K562 (cell line): Measurements from ENCODE around the gene TMEM127. TPM values are rescaled to one million over a fixed set of nuclear protein-coding genes. Genes with fewer than 3 reads are reported as not detected.
A peak's percentile ranks its signal among the peaks of the same experiment; 100 is the strongest.

ENCODE experiments used
- ARNT ChIP-seq, 2 experiments: fragments of 450-650 bp; IDR thresholded peaks; 2 replicates each; pipeline ENCODE4 v1.6.1; 2016; ENCODE audit warnings: mild to moderate bottlenecking in 1 of 2
- HLTF ChIP-seq: fragments of 450-650 bp; IDR thresholded peaks from 2 replicates; pipeline ENCODE4 v1.6.1; 2016
- JUN ChIP-seq, 2 experiments: sonication (generic) in 1 of 2; formaldehyde crosslinking in 1 of 2; IDR thresholded peaks; 2 replicates each; pipeline versions ENCODE4 v1.6.1 to v1.8.0; 2012 to 2022; ENCODE audit warnings: borderline replicate concordance in 2 of 2, mild to moderate bottlenecking in 2 of 2, improper control_type of control experiment in 1 of 2, low read depth in 1 of 2, low read length in 1 of 2, missing genetic modification reagents in 1 of 2
- KDM5B ChIP-seq: fragments of 200-600 bp; sonication (generic); IDR thresholded peaks from 2 replicates; pipeline ENCODE4 v1.6.1; 2012; ENCODE audit warnings: low read depth, mild to moderate bottlenecking, moderate library complexity, low read length, control low read depth, inconsistent platforms; ENCODE audit not compliant: insufficient replicate concordance
- MBD2 ChIP-seq: sonication (generic); IDR thresholded peaks from 2 replicates; pipeline ENCODE4 v1.6.1; 2016; ENCODE audit warnings: low read depth, borderline replicate concordance
- RNF2 ChIP-seq: sonication (generic); IDR thresholded peaks from 2 replicates; pipeline ENCODE4 v1.6.1; 2016
- SMARCB1 ChIP-seq: IDR thresholded peaks from 2 replicates; pipeline ENCODE4 v1.6.1; 2011; ENCODE audit warnings: improper control_type of control experiment, low read depth; ENCODE audit not compliant: insufficient read length
- ZNF143 ChIP-seq: sonication (generic); formaldehyde crosslinking; IDR thresholded peaks from 2 replicates; pipeline ENCODE4 v1.9.0; 2022; ENCODE audit warnings: mild to moderate bottlenecking, missing genetic modification reagents
- ZNF224 ChIP-seq: sonication (generic); formaldehyde crosslinking; IDR thresholded peaks from 2 replicates; pipeline ENCODE4 v1.8.0; 2022; ENCODE audit warnings: mild to moderate bottlenecking, missing genetic modification reagents
- ZNF3 ChIP-seq: fragments of 250-450 bp; sonication (Bioruptor Pico); IDR thresholded peaks from 2 replicates; pipeline ENCODE4 v1.5.0; 2021; ENCODE audit warnings: mild to moderate bottlenecking, moderate library complexity
- ZNF668 ChIP-seq: fragments of 250-450 bp; sonication (Bioruptor Pico); IDR thresholded peaks from 2 replicates; pipeline ENCODE4 v1.8.0; 2022; ENCODE audit warnings: mild to moderate bottlenecking, inconsistent platforms
- polyA plus RNA-seq, 8 experiments: library from polyadenylated mRNA; depleted of rRNA in 4 of 8; stranded (reverse) in 5 of 8; unstranded in 3 of 8; fragments of >200 nt; fragmentation: Nextera tagmentation in 2 of 8; fragmentation: Illumina TruSeq in 1 of 8; extraction: Ambion mirVana in 2 of 8; extraction: Trizol in 1 of 8; gene quantifications; 2 replicates each; pipeline versions ENCODE4 v1.2.1 to v1.2.3, GENCODE V29; 2011 to 2014; ENCODE audit warnings: inconsistent platforms in 1 of 8, missing spikeins in 1 of 8
- total RNA-seq, 7 experiments: library from RNA; depleted of rRNA in 6 of 7; stranded (reverse); fragments of >200 nt in 6 of 7; fragmentation: Illumina TruSeq in 2 of 7; extraction: Trizol in 2 of 7; gene quantifications; 2 replicates each; pipeline versions ENCODE4 v1.2.1 to v1.2.3, GENCODE V29; 2011 to 2021; ENCODE audit warnings: low replicate concordance in 1 of 7
- TF ChIP-seq, protein P1 (sequence below): sonication (generic); formaldehyde crosslinking; IDR thresholded peaks from 2 replicates; pipeline ENCODE4 v1.8.0; 2022; ENCODE audit warnings: mild to moderate bottlenecking, missing genetic modification reagents
- TF ChIP-seq, protein P2 (sequence below): IDR thresholded peaks from 2 replicates; pipeline ENCODE4 v1.6.1; 2014; ENCODE audit warnings: antibody characterized with exemption
- TF ChIP-seq, protein P3 (sequence below): fragments of 450-650 bp; formaldehyde crosslinking; IDR thresholded peaks from 2 replicates; pipeline ENCODE4 v1.4.0; 2020; ENCODE audit warnings: mild to moderate bottlenecking, moderate library complexity
- TF ChIP-seq, protein P4 (sequence below), 3 experiments: fragments of 200-800 bp in 1 of 3; fragments of 250-450 bp in 1 of 3; fragments of 450-650 bp in 1 of 3; sonication (Bioruptor Pico) in 1 of 3; sonication (Bioruptor generic) in 1 of 3; formaldehyde crosslinking in 1 of 3; IDR thresholded peaks; 2 replicates each; pipeline versions ENCODE4 v1.6.1 to v1.8.0; 2016 to 2022; ENCODE audit warnings: mild to moderate bottlenecking in 2 of 3, missing genetic modification characterization in 2 of 3, missing compliant biosample characterization in 1 of 3, moderate library complexity in 1 of 3

The TMEM127 gene
- total and polyA plus RNA-seq, 9 of the 15 experiments (the other 6 are each of a cell fraction or from before 2014, with no cell fraction given) = 1.7 to 20.0 (median 9.9) TPM

DNA sequence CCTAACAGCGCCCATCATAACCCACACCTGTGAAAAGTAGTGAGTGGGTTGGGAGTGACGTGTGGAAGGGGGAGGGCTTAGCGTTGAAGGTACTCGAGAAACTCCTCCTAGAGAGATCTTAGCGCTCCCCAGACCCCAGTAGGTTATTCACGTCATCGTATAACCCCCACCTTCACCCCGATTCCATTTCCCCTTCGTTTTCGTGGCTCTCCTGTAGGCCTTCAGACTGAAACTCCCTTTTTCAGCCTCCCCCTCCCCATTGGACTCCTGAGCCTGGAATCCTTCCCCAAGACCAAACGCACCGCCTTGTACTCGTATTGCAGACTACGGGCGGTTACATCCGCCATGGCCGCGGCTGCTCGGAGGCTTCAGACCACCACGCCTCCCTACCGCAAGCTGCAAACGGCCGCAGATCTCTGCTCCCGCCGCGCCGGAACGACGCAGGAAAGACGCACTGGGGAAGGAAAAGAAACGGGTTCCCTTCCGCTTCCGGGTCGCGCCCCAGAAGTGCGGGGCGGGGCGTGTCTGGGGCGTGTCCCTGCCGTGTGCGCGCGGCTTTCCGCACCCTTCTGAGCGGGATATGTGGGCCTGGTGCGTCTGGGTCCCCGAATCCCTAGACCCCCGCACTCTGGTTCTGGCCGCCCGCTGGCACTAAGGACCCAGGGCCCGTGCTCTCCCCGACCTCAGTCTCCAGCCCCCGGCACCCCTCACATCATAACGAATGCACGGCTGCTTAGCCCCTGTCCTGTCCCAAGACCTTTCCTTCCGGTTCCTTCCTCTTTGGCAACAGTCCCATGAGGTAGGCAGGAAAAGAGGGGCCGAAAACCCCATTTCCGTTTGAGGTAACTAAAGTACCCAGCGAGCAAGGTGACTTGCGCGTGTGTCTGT, 39.5 kb upstream of the TMEM127 start, which contains the start of gene SNRNP200 (continued):
- no peak for TF ChIP-seq SMARCB1
- TF ChIP-seq ZNF668 (CRISPR knock-in tag) = no peak
- TF ChIP-seq, protein P1, sequence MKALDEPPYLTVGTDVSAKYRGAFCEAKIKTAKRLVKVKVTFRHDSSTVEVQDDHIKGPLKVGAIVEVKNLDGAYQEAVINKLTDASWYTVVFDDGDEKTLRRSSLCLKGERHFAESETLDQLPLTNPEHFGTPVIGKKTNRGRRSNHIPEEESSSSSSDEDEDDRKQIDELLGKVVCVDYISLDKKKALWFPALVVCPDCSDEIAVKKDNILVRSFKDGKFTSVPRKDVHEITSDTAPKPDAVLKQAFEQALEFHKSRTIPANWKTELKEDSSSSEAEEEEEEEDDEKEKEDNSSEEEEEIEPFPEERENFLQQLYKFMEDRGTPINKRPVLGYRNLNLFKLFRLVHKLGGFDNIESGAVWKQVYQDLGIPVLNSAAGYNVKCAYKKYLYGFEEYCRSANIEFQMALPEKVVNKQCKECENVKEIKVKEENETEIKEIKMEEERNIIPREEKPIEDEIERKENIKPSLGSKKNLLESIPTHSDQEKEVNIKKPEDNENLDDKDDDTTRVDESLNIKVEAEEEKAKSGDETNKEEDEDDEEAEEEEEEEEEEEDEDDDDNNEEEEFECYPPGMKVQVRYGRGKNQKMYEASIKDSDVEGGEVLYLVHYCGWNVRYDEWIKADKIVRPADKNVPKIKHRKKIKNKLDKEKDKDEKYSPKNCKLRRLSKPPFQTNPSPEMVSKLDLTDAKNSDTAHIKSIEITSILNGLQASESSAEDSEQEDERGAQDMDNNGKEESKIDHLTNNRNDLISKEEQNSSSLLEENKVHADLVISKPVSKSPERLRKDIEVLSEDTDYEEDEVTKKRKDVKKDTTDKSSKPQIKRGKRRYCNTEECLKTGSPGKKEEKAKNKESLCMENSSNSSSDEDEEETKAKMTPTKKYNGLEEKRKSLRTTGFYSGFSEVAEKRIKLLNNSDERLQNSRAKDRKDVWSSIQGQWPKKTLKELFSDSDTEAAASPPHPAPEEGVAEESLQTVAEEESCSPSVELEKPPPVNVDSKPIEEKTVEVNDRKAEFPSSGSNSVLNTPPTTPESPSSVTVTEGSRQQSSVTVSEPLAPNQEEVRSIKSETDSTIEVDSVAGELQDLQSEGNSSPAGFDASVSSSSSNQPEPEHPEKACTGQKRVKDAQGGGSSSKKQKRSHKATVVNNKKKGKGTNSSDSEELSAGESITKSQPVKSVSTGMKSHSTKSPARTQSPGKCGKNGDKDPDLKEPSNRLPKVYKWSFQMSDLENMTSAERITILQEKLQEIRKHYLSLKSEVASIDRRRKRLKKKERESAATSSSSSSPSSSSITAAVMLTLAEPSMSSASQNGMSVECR = peak; percentile 93
- TF ChIP-seq HLTF = peak; percentile 18; the same call in 1 of the 2 replicates
- TF ChIP-seq, protein P2, sequence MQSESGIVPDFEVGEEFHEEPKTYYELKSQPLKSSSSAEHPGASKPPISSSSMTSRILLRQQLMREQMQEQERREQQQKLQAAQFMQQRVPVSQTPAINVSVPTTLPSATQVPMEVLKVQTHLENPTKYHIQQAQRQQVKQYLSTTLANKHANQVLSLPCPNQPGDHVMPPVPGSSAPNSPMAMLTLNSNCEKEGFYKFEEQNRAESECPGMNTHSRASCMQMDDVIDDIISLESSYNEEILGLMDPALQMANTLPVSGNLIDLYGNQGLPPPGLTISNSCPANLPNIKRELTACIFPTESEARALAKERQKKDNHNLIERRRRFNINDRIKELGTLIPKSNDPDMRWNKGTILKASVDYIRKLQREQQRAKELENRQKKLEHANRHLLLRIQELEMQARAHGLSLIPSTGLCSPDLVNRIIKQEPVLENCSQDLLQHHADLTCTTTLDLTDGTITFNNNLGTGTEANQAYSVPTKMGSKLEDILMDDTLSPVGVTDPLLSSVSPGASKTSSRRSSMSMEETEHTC = no peak
- no peak for TF ChIP-seq ZNF143 (CRISPR knock-in tag)
- TF ChIP-seq ARNT (IDR thresholded peaks at IDR 0.05) = 0 out of 4 replicates have a peak, but pooled peaks of 1 of the 2 experiments have one; percentile 15
- TF ChIP-seq, protein P3, sequence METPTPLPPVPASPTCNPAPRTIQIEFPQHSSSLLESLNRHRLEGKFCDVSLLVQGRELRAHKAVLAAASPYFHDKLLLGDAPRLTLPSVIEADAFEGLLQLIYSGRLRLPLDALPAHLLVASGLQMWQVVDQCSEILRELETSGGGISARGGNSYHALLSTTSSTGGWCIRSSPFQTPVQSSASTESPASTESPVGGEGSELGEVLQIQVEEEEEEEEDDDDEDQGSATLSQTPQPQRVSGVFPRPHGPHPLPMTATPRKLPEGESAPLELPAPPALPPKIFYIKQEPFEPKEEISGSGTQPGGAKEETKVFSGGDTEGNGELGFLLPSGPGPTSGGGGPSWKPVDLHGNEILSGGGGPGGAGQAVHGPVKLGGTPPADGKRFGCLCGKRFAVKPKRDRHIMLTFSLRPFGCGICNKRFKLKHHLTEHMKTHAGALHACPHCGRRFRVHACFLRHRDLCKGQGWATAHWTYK (CRISPR knock-in tag) = no peak; the same call in 1 of the 2 replicates
- TF ChIP-seq MBD2 = peak; percentile 69
- no peak for TF ChIP-seq ZNF3 (CRISPR knock-in tag)
- peak; percentile 39; the same call in 1 of the 2 replicates for TF ChIP-seq JUN (IDR thresholded peaks at IDR 0.05; ENCODE audit: borderline replicate concordance, low read depth, low read length)
- TF ChIP-seq JUN (CRISPR knock-in tag; IDR thresholded peaks at IDR 0.05; ENCODE audit: borderline replicate concordance) = peak; percentile 36; the same call in 1 of the 2 replicates
- peak; percentile 88 for TF ChIP-seq KDM5B
- TF ChIP-seq ZNF224 (CRISPR knock-in tag) = no peak
- TF ChIP-seq, protein P4, sequence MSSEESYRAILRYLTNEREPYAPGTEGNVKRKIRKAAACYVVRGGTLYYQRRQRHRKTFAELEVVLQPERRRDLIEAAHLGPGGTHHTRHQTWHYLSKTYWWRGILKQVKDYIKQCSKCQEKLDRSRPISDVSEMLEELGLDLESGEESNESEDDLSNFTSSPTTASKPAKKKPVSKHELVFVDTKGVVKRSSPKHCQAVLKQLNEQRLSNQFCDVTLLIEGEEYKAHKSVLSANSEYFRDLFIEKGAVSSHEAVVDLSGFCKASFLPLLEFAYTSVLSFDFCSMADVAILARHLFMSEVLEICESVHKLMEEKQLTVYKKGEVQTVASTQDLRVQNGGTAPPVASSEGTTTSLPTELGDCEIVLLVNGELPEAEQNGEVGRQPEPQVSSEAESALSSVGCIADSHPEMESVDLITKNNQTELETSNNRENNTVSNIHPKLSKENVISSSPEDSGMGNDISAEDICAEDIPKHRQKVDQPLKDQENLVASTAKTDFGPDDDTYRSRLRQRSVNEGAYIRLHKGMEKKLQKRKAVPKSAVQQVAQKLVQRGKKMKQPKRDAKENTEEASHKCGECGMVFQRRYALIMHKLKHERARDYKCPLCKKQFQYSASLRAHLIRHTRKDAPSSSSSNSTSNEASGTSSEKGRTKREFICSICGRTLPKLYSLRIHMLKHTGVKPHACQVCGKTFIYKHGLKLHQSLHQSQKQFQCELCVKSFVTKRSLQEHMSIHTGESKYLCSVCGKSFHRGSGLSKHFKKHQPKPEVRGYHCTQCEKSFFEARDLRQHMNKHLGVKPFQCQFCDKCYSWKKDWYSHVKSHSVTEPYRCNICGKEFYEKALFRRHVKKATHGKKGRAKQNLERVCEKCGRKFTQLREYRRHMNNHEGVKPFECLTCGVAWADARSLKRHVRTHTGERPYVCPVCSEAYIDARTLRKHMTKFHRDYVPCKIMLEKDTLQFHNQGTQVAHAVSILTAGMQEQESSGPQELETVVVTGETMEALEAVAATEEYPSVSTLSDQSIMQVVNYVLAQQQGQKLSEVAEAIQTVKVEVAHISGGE (CRISPR knock-in tag; IDR thresholded peaks at IDR 0.05) = peak; percentile 90 to 98 (median 96)
- peak; percentile 63; the same call in 1 of the 2 replicates for TF ChIP-seq RNF2
